Endothelial cell of umbilical vein (primary cell): ENCODE data around the gene COL13A1. TPM values are rescaled to one million over a fixed set of nuclear protein-coding genes. Genes with fewer than 3 reads are reported as not detected.

ENCODE experiments used
- BruUV-seq: library from RNA; stranded (reverse); fragments of 400-500 nt; replicated peaks from 2 replicates; lab custom pipeline; 2021; lab: Mats Ljungman, UMichigan
- CTCF ChIA-PET: fragments of 300-600, 350-600 bp; sonication (Branson Sonifier 250); formaldehyde crosslinking; loops from one replicate; lab custom pipeline; 2021; ENCODE audit warnings: antibody characterized with exemption, inconsistent platforms; lab: Charles Lee
- POLR2A ChIA-PET: fragments of 300-600, 350-600 bp; sonication (Branson Sonifier 250); formaldehyde crosslinking; loops from one replicate; lab custom pipeline; 2021; ENCODE audit warnings: antibody characterized with exemption, inconsistent platforms; lab: Charles Lee
- DNase-seq: peaks from one replicate; pipeline ENCODE4 v3.0.0-alpha.2; 2011; ENCODE audit warnings: low read depth, low spot score
- FAIRE-seq: peaks from 2 replicates; lab custom pipeline; 2011; peaks lifted over from hg19 to GRCh38; lab: Jason Lieb, UNC
- H2AFZ ChIP-seq: 2 replicates; pipeline ENCODE4 v1.6.0; 2012; ENCODE audit warnings: low read depth, low read length, control low read depth, inconsistent platforms
- H3K27ac ChIP-seq: 2 replicates; pipeline ENCODE4 v1.5.1; 2011; ENCODE audit warnings: low read depth, mild to moderate bottlenecking, control low read depth, low read length, moderate library complexity; ENCODE audit not compliant: insufficient read depth
- H3K27me3 ChIP-seq, 2 experiments: 2 replicates each; pipeline versions ENCODE4 v1.6.0 to v1.6.1; 2011; ENCODE audit warnings: low read length in 2 of 2, mixed read lengths in 1 of 2; ENCODE audit not compliant: control insufficient read depth in 2 of 2, insufficient read depth in 2 of 2
- H3K36me3 ChIP-seq, 2 experiments: 2 replicates in 1 of 2; 3 replicates in 1 of 2; pipeline ENCODE4 v1.5.1; 2011; ENCODE audit warnings: low read length in 2 of 2, mild to moderate bottlenecking in 1 of 2, moderate library complexity in 1 of 2; ENCODE audit not compliant: control insufficient read depth in 2 of 2, insufficient read depth in 2 of 2; ENCODE audit errors: extremely low read depth in 1 of 2
- H3K4me1 ChIP-seq: 3 replicates; pipeline ENCODE4 v1.5.1; 2011; ENCODE audit warnings: mild to moderate bottlenecking, low read length; ENCODE audit not compliant: control insufficient read depth, insufficient read depth; ENCODE audit errors: extremely low read depth
- H3K4me2 ChIP-seq: 2 replicates; pipeline ENCODE4 v1.6.1; 2011; ENCODE audit warnings: low read length, control low read depth, mixed read lengths; ENCODE audit not compliant: insufficient read depth
- H3K4me3 ChIP-seq, 3 experiments: fragments of 200-600 bp in 1 of 3; sonication (generic), shearing (Covaris generic) in 1 of 3; replicated peaks in 1 of 3; 2 replicates each; pipeline ENCODE4 v1.5.1; 2011 to 2016; ENCODE audit warnings: control low read depth in 3 of 3, low read length in 3 of 3, mild to moderate bottlenecking in 2 of 3, inconsistent platforms in 1 of 3, low read depth in 1 of 3, moderate library complexity in 1 of 3; ENCODE audit not compliant: insufficient read depth in 1 of 3
- H3K79me2 ChIP-seq: 2 replicates; pipeline ENCODE4 v1.6.0; 2012; ENCODE audit warnings: low read length, inconsistent platforms; ENCODE audit not compliant: control insufficient read depth, insufficient read depth
- H3K9ac ChIP-seq: replicated peaks from 2 replicates; pipeline ENCODE3; 2011; ENCODE audit warnings: low read length, control low read depth; ENCODE audit not compliant: insufficient read depth; ENCODE audit errors: extremely low read depth
- H3K9me1 ChIP-seq: replicated peaks from 3 replicates; pipeline ENCODE4 v1.6.0; 2011; ENCODE audit warnings: mild to moderate bottlenecking, low read length; ENCODE audit not compliant: control insufficient read depth, insufficient read depth; ENCODE audit errors: extremely low read depth
- H3K9me3 ChIP-seq: replicated peaks from 2 replicates; pipeline ENCODE4 v1.5.1; 2012; ENCODE audit warnings: low read length, inconsistent platforms; ENCODE audit not compliant: control insufficient read depth, insufficient read depth
- H4K20me1 ChIP-seq: replicated peaks from 2 replicates; pipeline ENCODE3; 2011; ENCODE audit warnings: mild to moderate bottlenecking, low read length; ENCODE audit not compliant: control insufficient read depth, insufficient read depth; ENCODE audit errors: extremely low read depth
- GATA2 ChIP-seq: IDR thresholded peaks from 2 replicates; pipeline ENCODE4 v1.7.0; 2011; ENCODE audit warnings: low read depth, mild to moderate bottlenecking, moderate library complexity, mixed read lengths, low read length; ENCODE audit not compliant: insufficient read length, insufficient read depth
- JUN ChIP-seq: IDR thresholded peaks from 2 replicates; pipeline ENCODE4 v1.6.1; 2011; ENCODE audit warnings: borderline replicate concordance, low read depth; ENCODE audit not compliant: insufficient read length, insufficient read depth
- MYC ChIP-seq: IDR thresholded peaks from one replicate; pipeline ENCODE4 v1.6.1; 2011; ENCODE audit warnings: mild to moderate bottlenecking, low read depth, low read length
- POLR2AphosphoS5 ChIP-seq: IDR thresholded peaks from 2 replicates; pipeline ENCODE4 v1.6.1; 2012; ENCODE audit warnings: low read depth, mild to moderate bottlenecking, control low read depth, low read length, moderate library complexity; ENCODE audit not compliant: insufficient read depth
- dilution Hi-C: fragments of 300-500 bp; cut with MboI; formaldehyde crosslinking; loops from one replicate; pipeline ENCODE4 v1.15.0; 2019; ENCODE audit warnings: low sequenced_read_pairs; ENCODE audit not compliant: extremely low pct_ligation_motif_present
- intact Hi-C: fragments of 100-400 bp; cut with micrococcal nuclease; formaldehyde crosslinking; loops from one replicate; pipeline ENCODE4 v1.10.0; 2022
- polyA plus RNA-seq, 4 experiments: library from polyadenylated mRNA; depleted of rRNA in 3 of 4; stranded (reverse) in 3 of 4; unstranded in 1 of 4; fragments of >200 nt; gene quantifications; 2 replicates each; pipeline versions ENCODE4 v1.2.1 to v1.2.3, GENCODE V29; 2011 to 2012; ENCODE audit warnings: missing spikeins in 1 of 4
- total RNA-seq: library from RNA; stranded (reverse); gene quantifications from 2 replicates; pipeline ENCODE4 v1.2.3, GENCODE V29; 2021
- TF ChIP-seq, protein P1 (sequence below), 2 donors: IDR thresholded peaks; 1 replicate in 1 of 2; 2 replicates in 1 of 2; pipeline ENCODE4 v1.5.1; 2011; ENCODE audit warnings: low read length in 2 of 2, mild to moderate bottlenecking in 2 of 2, moderate library complexity in 2 of 2, control low read depth in 1 of 2, inconsistent platforms in 1 of 2, low read depth in 1 of 2; ENCODE audit not compliant: insufficient read depth in 1 of 2; ENCODE audit errors: extremely low read depth in 1 of 2

COL13A1 gene
- total and polyA plus RNA-seq, 2 donors (not counting 3 experiments of a cell fraction or from before 2014, with no cell fraction given) = 21.4 to 47.5 TPM

DNA sequence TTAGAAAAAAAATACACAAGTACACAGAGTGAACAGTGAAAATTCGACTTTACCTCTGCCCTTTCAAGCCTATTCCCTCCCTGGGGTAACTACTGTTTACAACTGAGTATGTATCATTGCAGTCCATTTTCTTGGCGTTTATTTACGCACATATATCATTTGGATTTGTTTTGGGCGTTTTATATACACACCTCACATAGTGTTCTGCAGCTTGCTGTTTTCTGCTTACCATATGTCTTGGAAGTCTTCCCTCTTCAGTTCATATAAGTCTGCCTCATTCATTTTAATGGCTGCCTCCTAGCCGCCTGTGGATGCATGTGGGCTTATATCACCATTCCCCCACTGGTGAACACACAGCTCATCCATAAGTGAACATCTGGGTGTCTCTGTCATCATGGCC lies 41.6 kb upstream of the COL13A1 start:
- no peaks in the 10 kb centered on the region for H3K79me2 ChIP-seq
- H3K4me3 ChIP-seq = no peak overlapping the region
- no peaks in the 10 kb centered on the region for H3K9me1 ChIP-seq
- ChIA-PET CTCF (interaction anchor here (1.3 to 1.5 kb wide), 2 partner anchors 17 to 28 kb away, joined by 3 read pairs; no protein-coding TSS in a partner anchor), POLR2A (no interaction called here)
- H4K20me1 ChIP-seq = no peaks in the 10 kb centered on the region
- H3K9me3 ChIP-seq = no peaks in the 10 kb centered on the region
- H3K4me1 ChIP-seq = no peaks in the 10 kb centered on the region
- H3K27ac ChIP-seq = no peak overlapping the region
- H3K27me3 ChIP-seq = peaks cover 13 to 15% of the 10 kb centered on the region in 2 experiments
- H2AFZ ChIP-seq = no peak overlapping the region
- no peaks in the 10 kb centered on the region for H3K36me3 ChIP-seq
- dilution Hi-C loops (no loop called here), intact Hi-C loops (no loop called here)
- no TSS peak for BruUV-seq
- FAIRE-seq (no peak), DNase-seq (no peak)
- no peak overlapping the region for H3K9ac ChIP-seq
- TF ChIP-seq JUN (no peak), POLR2AphosphoS5 (no peak)
- H3K4me2 ChIP-seq = no peak overlapping the region

DNA sequence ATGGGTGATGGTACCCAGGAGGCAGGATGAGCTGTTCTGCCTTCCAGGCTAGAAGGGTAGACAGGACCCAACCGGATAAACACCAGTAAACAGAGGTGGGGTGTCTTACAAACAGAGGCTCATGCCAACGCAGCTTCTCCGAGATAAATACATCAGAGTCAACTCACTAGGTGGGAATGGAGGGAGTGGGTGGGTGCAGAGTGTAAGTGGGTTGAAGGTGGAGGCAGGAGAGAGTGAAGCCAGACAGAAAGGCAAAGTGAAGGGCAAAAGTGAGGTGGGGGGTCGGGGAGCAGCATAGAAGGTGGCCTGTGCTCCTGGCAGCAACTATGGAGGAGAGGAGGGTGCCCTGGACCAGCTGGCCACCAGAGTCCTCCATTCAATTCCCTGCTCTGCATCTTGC lies 40.4 kb upstream of the COL13A1 start:
- Histone ChIP-seq H3K27me3 (peaks cover 7 to 13% of the 10 kb centered on the region in 2 experiments), H3K27ac (no peak overlapping the region), H2AFZ (no peak overlapping the region), H3K4me2 (no peak overlapping the region), H4K20me1 (no peaks in the 10 kb centered on the region), H3K4me3 (no peak overlapping the region), H3K9me1 (no peaks in the 10 kb centered on the region), H3K4me1 (no peaks in the 10 kb centered on the region), H3K9ac (no peak overlapping the region), H3K36me3 (no peaks in the 10 kb centered on the region), H3K79me2 (no peaks in the 10 kb centered on the region), H3K9me3 (no peaks in the 10 kb centered on the region)
- ChIA-PET POLR2A (no interaction called here), CTCF (interaction anchor here (1.4 to 2.1 kb wide), 2 partner anchors 18 to 153 kb away, joined by 3 to 8 read pairs; no protein-coding TSS in a partner anchor)
- DNase-seq = no peak
- no peak for FAIRE-seq
- no TSS peak for BruUV-seq
- TF ChIP-seq JUN (no peak), GATA2 (no peak), MYC (no peak)
- TF ChIP-seq, protein P1, sequence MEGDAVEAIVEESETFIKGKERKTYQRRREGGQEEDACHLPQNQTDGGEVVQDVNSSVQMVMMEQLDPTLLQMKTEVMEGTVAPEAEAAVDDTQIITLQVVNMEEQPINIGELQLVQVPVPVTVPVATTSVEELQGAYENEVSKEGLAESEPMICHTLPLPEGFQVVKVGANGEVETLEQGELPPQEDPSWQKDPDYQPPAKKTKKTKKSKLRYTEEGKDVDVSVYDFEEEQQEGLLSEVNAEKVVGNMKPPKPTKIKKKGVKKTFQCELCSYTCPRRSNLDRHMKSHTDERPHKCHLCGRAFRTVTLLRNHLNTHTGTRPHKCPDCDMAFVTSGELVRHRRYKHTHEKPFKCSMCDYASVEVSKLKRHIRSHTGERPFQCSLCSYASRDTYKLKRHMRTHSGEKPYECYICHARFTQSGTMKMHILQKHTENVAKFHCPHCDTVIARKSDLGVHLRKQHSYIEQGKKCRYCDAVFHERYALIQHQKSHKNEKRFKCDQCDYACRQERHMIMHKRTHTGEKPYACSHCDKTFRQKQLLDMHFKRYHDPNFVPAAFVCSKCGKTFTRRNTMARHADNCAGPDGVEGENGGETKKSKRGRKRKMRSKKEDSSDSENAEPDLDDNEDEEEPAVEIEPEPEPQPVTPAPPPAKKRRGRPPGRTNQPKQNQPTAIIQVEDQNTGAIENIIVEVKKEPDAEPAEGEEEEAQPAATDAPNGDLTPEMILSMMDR (IDR thresholded peaks at IDR 0.05; ENCODE audit: extremely low read depth in 1 of 2, insufficient read depth in 1 of 2, low read depth in 1 of 2, low read length in 2 of 2) = no peak
- intact Hi-C loops (no loop called here), dilution Hi-C loops (no loop called here)
